Neural progenitor cell (in vitro differentiated cells): ENCODE results near the gene DAAM2.

ENCODE experiments used
- CTCF ChIP-seq: fragments of 200-600 bp; sonication (generic); IDR thresholded peaks from 2 replicates; pipeline ENCODE4 v1.5.1; 2017; ENCODE audit warnings: antibody characterized with exemption, mild to moderate bottlenecking
- EZH2 ChIP-seq: fragments of 200-600 bp; sonication (generic); IDR thresholded peaks from 2 replicates; pipeline ENCODE4 v1.6.1; 2017; ENCODE audit warnings: antibody characterized with exemption, mild to moderate bottlenecking, moderate library complexity

- TF ChIP-seq CTCF (no peak), EZH2 (no peak)
Observed at GRCh38 chr6:39831701-39832100, 39.5 kb downstream of the DAAM2 start.
